Activated T-cell treated with anti-CD3 and anti-CD28 coated beads, Interleukin-2, amount 50 U/mL, for 24 hours (primary cell): Measurements from ENCODE around the gene TEDC2.
"Not testable (repeated sequence)": the region's sequence is repeated elsewhere in the genome, so short reads cannot be mapped to it uniquely, and the experiment has no call there.

ENCODE experiments used
- DNase-seq: peaks from one replicate; pipeline ENCODE4 v3.0.0-alpha.2; 2020
- H3K27ac Mint-ChIP-seq: 2 replicates; pipeline ENCODE4 v1.8.0; 2020; ENCODE audit warnings: mild to moderate bottlenecking, mixed read lengths
- H3K27me3 Mint-ChIP-seq: 2 replicates; pipeline ENCODE4 v1.8.0; 2020; ENCODE audit warnings: mixed read lengths
- H3K36me3 Mint-ChIP-seq: 2 replicates; pipeline ENCODE4 v1.8.0; 2020; ENCODE audit warnings: low read depth, mixed read lengths
- H3K4me1 Mint-ChIP-seq: 2 replicates; pipeline ENCODE4 v1.8.0; 2020; ENCODE audit warnings: low read depth, mixed read lengths
- H3K4me3 Mint-ChIP-seq: 2 replicates; pipeline ENCODE4 v1.8.0; 2020; ENCODE audit warnings: mild to moderate bottlenecking, moderate library complexity, mixed read lengths
- H3K9me3 Mint-ChIP-seq: 2 replicates; pipeline ENCODE4 v1.8.0; 2020; ENCODE audit warnings: mixed read lengths

Gene TEDC2

DNA sequence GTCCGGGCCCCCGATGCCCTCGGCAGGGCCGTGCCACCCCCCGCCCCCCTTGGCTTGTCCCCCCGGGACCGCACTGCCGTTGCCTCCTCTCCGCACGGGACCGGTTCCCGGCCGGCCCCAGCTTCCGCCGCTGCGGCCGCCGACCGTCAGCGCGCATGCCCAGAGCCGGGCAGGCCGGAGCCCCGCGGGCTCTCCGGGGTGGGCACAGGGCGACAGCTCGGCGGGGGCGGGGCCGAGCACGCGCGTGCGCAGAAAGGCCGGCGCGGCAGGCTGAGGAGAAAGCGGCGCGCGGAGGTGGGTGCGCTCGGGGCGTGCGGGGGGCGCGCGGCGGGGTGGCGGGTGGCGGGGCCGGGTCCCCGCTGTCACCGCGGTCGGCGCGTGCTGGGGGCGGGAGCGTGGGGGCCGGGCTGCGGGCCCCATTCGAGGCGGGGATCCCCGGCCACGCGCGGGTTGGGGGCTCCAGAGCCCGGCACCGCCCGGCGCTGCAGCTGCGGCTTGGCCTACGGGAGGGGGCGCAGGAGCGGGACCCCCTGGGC lies 15.0 kb downstream of the TEDC2 start, which contains the start of gene TBC1D24:
Gene TBC1D24 (plus strand): TSS at position 251 of the 536 bp plus-strand sequence. CDS start 21,022 bp downstream, outside the sequence.
- H3K4me3 Mint-ChIP-seq = peak within 1 kb of the TSS; percentile 80
- peak within 1 kb of the TSS; percentile 85 for H3K27ac Mint-ChIP-seq
- no peaks in the 10 kb centered on the region for H3K36me3 Mint-ChIP-seq
- DNase-seq = peak; percentile 91
- peaks cover 25% of the 10 kb centered on the region for H3K4me1 Mint-ChIP-seq
- no peaks in the 10 kb centered on the region for H3K9me3 Mint-ChIP-seq
- H3K27me3 Mint-ChIP-seq = peaks cover 18% of the 10 kb centered on the region

DNA sequence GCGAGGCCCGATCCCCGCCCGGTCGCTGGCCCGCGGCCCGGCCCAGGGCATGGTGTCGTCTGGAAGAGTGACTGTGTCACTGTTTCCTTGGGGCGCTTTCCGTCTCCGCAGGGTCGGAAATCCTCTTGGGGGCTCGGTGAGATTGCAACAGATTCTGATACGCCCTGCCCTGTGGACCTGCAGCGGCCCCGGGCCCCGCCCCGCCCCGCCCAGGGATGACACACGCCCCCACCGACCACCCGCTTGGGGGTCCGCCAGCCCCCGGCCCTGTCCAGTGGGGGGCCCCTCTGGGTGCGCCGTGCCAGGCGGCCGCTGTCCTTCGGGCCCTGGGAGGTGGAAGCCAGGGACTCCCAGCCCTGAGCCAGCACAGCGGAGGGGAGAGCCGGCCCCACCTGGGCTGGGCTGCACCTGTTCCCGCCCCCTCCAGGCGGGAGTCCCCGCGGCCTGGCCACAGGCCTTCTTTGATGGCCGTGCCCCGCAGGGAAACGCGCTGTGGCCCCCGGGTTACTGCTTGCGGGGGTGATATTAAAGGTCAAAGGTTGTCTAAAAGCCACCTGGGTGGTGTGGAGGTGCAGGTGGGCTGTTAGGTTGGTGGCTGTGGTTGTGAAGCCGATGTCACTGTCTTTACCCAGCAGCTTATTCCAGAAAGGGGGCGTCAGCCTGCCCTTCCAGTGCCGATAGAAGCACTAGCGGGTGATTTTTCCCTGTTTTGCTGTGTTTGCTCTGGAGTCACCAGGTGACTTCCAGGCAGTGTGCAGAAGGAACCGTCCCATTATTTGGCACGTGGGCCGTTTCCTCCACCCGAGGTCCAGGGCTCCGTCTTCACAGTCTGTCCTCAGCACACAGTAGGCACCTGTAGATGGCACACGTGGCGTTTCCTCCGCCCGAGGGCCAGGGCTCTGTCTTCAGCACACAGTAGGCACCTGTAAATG lies 15.8 kb downstream of the TEDC2 start:
- Mint-ChIP-seq H3K4me3 (peak overlapping the region; percentile 71), H3K27me3 (peaks cover 11% of the 10 kb centered on the region), H3K9me3 (no peaks in the 10 kb centered on the region), H3K4me1 (peaks cover 25% of the 10 kb centered on the region), H3K36me3 (peaks cover 2% of the 10 kb centered on the region), H3K27ac (no peak overlapping the region)
- DNase-seq = peak; percentile 69

DNA sequence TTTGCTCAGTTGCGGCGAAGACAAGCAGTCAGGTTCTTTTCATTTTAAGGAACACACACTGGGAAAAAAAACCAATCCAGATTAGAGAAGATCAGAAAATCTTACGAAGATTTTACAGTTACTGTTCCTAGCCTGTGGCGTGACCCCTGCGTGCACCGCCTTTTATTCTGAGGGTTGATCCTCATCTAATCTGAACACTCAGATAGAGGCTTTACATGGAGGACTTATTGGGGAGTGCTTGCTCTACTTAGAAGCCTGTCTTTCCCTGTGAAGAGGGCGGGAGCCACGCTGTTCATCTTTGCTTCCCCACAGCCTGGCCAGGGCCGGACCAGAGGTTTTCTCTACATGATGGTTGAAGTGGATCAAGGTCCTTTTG lies 16.4 kb downstream of the TEDC2 start:
- Mint-ChIP-seq H3K4me3 (peak overlapping the region; percentile 71), H3K9me3 (no peaks in the 10 kb centered on the region)

DNA sequence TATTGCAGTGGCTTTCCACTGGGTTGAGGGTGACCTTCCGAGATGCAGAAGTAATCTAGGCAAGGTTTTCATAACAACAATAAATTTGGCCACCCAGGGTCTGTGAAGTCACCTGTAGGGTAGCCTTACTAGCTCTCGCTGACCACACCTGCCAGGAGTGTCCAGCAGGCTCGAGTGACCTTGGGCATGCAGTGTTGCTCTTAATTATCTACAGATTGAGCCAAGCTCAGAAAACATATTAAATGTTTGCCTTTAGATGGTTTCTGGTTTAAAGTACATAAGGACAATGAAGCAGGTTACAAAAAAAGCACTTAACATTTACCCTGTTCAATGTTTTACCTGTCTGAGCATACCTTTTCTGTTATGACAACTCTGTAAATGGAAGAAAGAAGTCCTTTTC lies 16.8 kb downstream of the TEDC2 start:
- Mint-ChIP-seq H3K27me3 (peaks cover 10% of the 10 kb centered on the region), H3K9me3 (no peaks in the 10 kb centered on the region), H3K4me1 (peaks cover 25% of the 10 kb centered on the region), H3K27ac (no peak overlapping the region), H3K4me3 (peak overlapping the region; percentile 71), H3K36me3 (peaks cover 2% of the 10 kb centered on the region)
- no peak for DNase-seq

More for the DNA sequence above, 16.4 kb downstream of the TEDC2 start:
- DNase-seq = no peak
- H3K36me3 Mint-ChIP-seq = peaks cover 2% of the 10 kb centered on the region
- no peak overlapping the region for H3K27ac Mint-ChIP-seq
- H3K4me1 Mint-ChIP-seq = peaks cover 25% of the 10 kb centered on the region
- H3K27me3 Mint-ChIP-seq = peaks cover 10% of the 10 kb centered on the region

DNA sequence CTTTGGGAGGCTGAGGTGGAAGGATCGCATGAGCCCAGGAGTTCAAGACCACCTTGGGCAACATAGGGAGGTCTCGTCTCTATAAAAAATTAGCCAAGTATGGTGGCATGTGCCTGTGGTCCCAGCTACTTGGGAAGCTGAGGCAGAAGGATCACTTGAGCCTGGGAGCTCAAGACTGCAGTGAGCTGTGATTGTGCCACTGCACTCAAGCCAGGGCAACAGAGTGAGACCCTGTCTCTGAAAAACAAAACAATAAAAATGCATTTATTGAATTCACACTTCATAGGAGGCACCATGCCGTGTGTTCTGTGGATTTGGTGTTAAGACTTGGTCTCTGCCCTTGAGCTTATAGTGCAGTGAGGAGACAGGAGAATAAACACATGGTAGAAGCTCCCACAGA lies 17.4 kb downstream of the TEDC2 start:
- no peak overlapping the region for H3K27ac Mint-ChIP-seq

DNA sequence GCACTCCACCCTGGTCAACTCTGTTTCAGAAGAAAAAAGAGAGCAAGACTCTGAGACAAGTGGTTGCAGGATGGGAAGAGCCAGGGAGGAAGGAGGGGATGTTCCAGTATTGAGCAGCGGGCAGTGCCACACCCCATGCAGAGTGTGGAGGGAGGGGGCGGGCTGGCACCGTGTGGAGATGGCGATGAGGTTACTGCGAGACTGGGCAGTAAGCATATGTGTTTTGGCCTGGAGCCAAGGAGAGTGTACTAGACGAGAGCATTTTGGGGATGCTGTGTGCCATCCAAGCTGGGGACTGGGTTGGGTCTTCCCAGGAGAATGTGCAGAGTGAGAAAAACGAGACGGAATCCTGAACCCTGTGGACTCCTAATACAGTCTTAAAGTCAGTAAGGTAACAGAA lies 18.4 kb downstream of the TEDC2 start:
- H3K27ac Mint-ChIP-seq = no peak overlapping the region
- no peak overlapping the region for H3K4me3 Mint-ChIP-seq
- DNase-seq = no peak
- peaks cover 2% of the 10 kb centered on the region for H3K36me3 Mint-ChIP-seq
- H3K9me3 Mint-ChIP-seq = no peaks in the 10 kb centered on the region
- peaks cover 2% of the 10 kb centered on the region for H3K27me3 Mint-ChIP-seq
- peaks cover 16% of the 10 kb centered on the region for H3K4me1 Mint-ChIP-seq

More for the DNA sequence above, 17.4 kb downstream of the TEDC2 start:
- Mint-ChIP-seq H3K4me1 (peaks cover 21% of the 10 kb centered on the region), H3K9me3 (no peaks in the 10 kb centered on the region), H3K4me3 (no peak overlapping the region), H3K36me3 (peaks cover 2% of the 10 kb centered on the region), H3K27me3 (peaks cover 10% of the 10 kb centered on the region)
- DNase-seq = no peak

DNA sequence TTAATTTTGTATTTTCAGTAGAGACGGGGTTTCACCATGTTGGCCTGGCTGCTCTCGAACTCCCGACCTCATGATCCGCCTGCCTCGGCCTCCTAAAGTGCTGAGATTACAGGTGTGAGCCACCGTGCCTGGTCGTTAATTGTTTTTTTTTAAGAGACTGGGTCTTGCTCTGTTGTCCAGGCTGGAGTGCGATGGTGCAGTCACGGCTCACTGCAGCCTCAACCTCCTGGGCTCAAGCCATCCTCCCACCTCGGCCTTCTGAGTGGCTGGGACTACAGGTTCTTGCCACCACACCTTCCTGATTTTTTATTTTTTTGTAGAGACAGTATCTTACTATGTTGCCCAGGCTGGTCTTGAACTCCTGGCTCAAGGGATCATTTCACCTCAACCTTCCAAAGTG lies 20.1 kb downstream of the TEDC2 start:
- not testable (repeated sequence) for H3K4me3 Mint-ChIP-seq, H3K27ac Mint-ChIP-seq, DNase-seq, H3K27me3 Mint-ChIP-seq, H3K36me3 Mint-ChIP-seq, H3K9me3 Mint-ChIP-seq
- peaks cover 14% of the 10 kb centered on the region for H3K4me1 Mint-ChIP-seq

DNA sequence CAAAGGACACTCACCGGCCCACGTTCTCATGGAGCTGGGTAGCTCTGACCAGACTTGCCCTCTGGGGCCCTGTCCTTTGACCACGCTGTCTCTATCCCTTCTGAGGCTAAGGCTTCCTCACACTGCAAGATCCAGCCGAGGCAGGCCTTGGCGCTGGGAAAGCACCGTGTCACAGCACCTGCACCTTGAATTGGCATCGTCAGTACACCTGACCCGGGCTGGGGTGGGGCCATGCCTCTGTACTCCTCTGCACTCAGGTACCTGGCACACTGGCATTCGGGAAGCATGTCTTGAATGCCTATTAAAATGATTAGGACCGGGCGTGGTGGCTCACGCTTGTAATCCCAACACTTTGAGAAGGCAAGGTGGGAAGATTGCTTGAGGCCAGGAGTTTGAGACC lies 21.0 kb downstream of the TEDC2 start:
- Mint-ChIP-seq H3K27me3 (no peaks in the 10 kb centered on the region), H3K4me1 (peaks cover 12% of the 10 kb centered on the region), H3K9me3 (no peaks in the 10 kb centered on the region), H3K27ac (no peak overlapping the region), H3K36me3 (peaks cover 2% of the 10 kb centered on the region), H3K4me3 (no peak overlapping the region)
- no peak for DNase-seq

DNA sequence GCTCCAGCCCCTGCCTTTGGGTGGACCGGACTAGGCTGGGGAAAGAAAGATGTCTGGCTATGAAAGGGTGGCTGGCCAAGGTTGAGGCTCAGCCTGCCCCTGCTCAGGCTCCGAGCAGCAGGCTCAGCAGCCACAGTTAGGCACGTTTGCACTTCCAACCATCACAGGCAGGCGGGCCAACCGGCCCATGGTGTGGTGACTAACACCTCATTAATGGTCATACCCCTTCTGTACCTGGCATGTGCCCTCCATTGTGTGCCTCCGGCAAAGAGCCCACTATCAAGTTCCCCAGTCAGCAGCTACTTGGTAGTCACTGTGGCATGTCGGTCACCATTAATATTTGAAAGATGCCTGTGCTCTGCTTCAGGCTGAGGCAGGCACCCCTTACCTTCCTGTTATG lies 21.8 kb downstream of the TEDC2 start:
- H3K4me1 Mint-ChIP-seq = peaks cover 11% of the 10 kb centered on the region
- DNase-seq = no peak

DNA sequence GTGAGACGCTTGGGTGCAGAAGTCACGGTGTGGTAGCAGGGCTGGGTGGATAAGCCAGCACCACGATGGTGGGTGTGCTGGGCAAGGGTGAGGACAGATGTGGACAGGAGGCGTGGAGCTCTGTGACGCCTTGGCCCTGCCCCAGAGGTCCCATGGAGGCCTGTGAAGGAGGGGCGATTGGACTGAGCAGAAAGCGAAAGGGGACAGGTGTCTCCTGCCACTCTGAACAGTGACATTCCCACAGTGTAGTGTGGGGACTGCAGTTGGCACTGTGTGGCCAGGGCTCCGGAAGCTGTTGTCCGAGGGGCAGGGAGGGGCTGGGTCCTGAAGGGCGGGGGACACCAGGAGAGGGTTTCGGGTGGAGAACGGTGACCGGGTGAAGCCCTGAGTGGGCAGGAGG lies 22.3 kb downstream of the TEDC2 start:
- DNase-seq = no peak
- H3K36me3 Mint-ChIP-seq = peaks cover 2% of the 10 kb centered on the region
- H3K4me1 Mint-ChIP-seq = peaks cover 12% of the 10 kb centered on the region
- no peak overlapping the region for H3K4me3 Mint-ChIP-seq
- H3K27me3 Mint-ChIP-seq = no peaks in the 10 kb centered on the region
- no peaks in the 10 kb centered on the region for H3K9me3 Mint-ChIP-seq
- no peak overlapping the region for H3K27ac Mint-ChIP-seq

More for the DNA sequence above, 21.8 kb downstream of the TEDC2 start:
- Mint-ChIP-seq H3K9me3 (no peaks in the 10 kb centered on the region), H3K27me3 (no peaks in the 10 kb centered on the region), H3K36me3 (peaks cover 2% of the 10 kb centered on the region), H3K27ac (no peak overlapping the region), H3K4me3 (no peak overlapping the region)

DNA sequence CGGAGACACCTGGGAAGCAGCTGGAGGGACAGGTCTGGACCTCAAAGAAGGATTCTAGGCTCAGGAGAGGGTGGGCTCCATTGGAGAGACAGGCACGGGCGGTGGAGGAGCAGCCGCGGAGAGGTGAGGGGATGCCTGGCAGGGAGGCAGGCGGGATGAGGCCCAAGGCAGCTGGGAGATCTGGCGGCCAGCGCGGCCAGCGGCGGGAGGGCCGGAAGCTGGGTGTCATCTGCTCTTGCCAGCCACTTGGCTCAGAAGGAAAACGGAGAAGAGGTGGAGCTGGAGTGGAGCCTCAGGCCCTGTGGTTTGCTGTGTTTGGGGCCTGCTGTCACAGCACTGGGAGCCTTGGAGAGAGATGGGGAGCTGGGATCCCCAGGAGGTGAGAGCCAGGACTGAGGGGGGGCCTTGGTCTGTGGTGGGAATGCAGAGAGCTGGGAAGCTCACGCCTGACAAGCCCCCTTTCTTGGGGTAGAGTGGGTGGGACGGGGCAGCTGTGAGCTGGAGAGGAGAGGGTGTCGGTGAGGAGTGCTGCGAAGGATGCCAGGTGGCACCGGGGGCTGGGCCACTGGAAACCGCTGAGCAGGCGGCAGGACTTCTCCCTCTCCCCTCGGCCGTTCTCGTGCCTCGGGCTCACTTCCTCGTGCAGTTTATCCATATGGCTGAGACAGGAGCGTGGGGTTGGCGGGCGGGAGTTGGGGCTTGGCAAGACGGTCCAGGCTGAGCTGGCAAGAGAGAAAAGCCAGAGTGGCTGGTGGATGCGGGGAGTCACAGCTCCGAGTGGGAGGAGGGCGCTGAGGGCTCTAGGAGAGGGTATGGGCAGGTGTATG lies 23.0 kb downstream of the TEDC2 start:
- Mint-ChIP-seq H3K4me3 (no peak overlapping the region), H3K9me3 (no peaks in the 10 kb centered on the region), H3K4me1 (peaks cover 17% of the 10 kb centered on the region), H3K27me3 (no peaks in the 10 kb centered on the region), H3K36me3 (peaks cover 2% of the 10 kb centered on the region), H3K27ac (no peak overlapping the region)
- no peak for DNase-seq

DNA sequence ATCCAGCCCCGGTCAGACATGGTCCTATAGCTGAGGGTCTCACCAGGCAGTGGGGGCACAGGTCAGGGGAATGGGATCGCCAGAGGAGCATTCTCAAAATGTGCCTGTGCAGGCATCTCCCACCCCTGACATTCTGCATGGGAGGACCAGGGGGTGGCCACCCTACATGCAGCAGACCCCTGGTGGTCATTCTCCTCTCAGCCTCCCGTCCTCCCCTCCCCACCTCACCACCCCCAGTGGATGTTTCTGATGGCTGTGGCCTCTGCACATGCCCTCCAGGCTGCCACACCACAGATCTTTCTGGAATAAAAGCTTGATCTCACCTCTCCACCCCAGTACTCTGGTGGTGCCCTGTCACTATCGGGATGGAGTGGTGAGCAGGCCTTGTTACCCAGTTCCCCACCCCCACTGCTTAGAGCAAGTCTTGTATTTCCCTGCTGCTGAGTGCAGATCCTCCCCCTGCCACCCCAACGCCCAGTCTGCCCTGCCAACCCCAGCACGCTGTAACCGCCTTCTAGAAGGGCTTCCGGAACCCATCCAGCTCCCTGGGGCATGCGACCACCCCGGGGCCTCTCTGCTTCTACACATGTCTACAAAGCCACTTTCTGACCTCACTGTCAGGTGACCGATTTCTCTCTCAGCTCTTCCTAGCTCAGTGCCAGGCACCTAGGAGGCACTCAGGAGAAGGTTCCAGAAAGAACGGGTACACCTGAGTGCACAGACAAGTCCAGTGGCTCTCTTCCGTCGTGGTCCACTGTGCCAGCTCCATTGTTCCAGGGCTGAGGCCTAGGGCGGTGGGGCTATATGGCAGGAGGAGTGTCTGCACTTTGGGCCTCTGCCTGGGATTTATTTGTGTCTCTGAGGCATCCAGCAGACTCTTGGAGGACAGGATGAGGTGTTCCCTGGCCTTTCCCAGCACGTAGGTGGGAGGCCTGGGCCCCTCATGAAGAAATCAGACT lies 24.3 kb downstream of the TEDC2 start:
- Mint-ChIP-seq H3K27ac (peak overlapping the region; percentile 9), H3K27me3 (no peaks in the 10 kb centered on the region), H3K4me3 (no peak overlapping the region), H3K4me1 (peaks cover 21% of the 10 kb centered on the region), H3K9me3 (no peaks in the 10 kb centered on the region), H3K36me3 (peaks cover 2% of the 10 kb centered on the region)
- no peak for DNase-seq

DNA sequence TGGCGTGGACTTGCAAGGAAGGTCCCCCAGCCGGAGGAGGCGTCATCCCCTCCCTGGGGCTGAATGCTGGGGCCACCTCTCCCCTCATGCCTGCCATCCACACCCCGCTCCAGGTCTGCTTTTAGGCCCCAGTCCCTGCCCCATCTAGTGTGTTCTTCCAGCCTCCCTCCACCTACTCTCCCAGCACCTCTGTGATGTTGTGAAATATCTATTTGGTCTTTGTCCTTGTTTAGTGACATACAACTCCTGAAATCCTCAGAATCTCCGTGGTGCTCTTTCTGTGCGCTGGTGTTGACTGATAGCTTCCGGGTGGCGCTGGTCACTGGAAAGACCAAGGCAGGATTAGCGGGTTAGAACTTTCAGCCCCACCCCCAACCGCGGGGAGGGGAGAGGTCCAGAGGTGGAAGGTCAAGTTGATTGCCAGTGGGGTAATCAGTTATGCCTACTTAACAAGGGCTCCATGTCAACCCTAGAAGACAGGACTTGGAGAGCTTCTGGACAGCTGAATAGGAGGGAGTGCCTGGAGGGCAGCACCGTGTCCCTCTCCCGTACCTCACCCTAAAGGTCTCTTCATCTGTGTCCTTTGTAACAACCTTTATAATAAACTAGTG lies 25.1 kb downstream of the TEDC2 start:
- Mint-ChIP-seq H3K27ac (no peak overlapping the region), H3K36me3 (peaks cover 3% of the 10 kb centered on the region)

More for the DNA sequence above, 25.1 kb downstream of the TEDC2 start:
- Mint-ChIP-seq H3K4me1 (peaks cover 21% of the 10 kb centered on the region), H3K27me3 (no peaks in the 10 kb centered on the region), H3K9me3 (no peaks in the 10 kb centered on the region), H3K4me3 (no peak overlapping the region)
- DNase-seq = no peak
